IMR-90 (cell line): ENCODE results near the gene ZNF311.

ENCODE experiments used
- CTCF ChIP-seq: conservative IDR thresholded peaks from 2 replicates; pipeline ENCODE4 v1.5.1; 2012; ENCODE audit warnings: mild to moderate bottlenecking, low read depth, low read length, improper control_type of control experiment
- MAZ ChIP-seq: IDR thresholded peaks from 2 replicates; pipeline ENCODE4 v1.6.1; 2012; ENCODE audit warnings: low read depth, mild to moderate bottlenecking, low read length, improper control_type of control experiment, moderate library complexity, borderline replicate concordance
- POLR2A ChIP-seq: IDR thresholded peaks from 2 replicates; pipeline ENCODE4 v1.6.1; 2012; ENCODE audit warnings: mild to moderate bottlenecking, low read depth, low read length
- RCOR1 ChIP-seq: IDR thresholded peaks from 2 replicates; pipeline ENCODE4 v1.6.1; 2012; ENCODE audit warnings: mild to moderate bottlenecking, low read length, improper control_type of control experiment; ENCODE audit not compliant: insufficient replicate concordance
- SMC3 ChIP-seq: fragments of 150-350 bp; IDR thresholded peaks from 2 replicates; pipeline ENCODE4 v1.6.1; 2016; ENCODE audit warnings: low read depth, mild to moderate bottlenecking, antibody characterized with exemption, low read length, moderate library complexity
- USF2 ChIP-seq: fragments of 150-350 bp; IDR thresholded peaks from 2 replicates; pipeline ENCODE4 v1.6.1; 2017; ENCODE audit warnings: mild to moderate bottlenecking, antibody characterized with exemption, low read length, low read depth

- TF ChIP-seq CTCF (no peak), RCOR1 (no peak), SMC3 (no peak), USF2 (no peak), MAZ (no peak), POLR2A (no peak)
Observed at GRCh38 chr6:28968476-28968875, 36.6 kb downstream of the ZNF311 start.
